Activated CD4-positive, alpha-beta T cell treated with anti-CD3 and anti-CD28 coated beads, Interleukin-2, amount 50 U/mL, for 1 hour (primary cell): ENCODE results near the gene ZNF26.
"Not testable (repeated sequence)": the region's sequence is repeated elsewhere in the genome, so short reads cannot be mapped to it uniquely, and the experiment has no call there.

ENCODE experiments used
- DNase-seq: peaks from one replicate; pipeline ENCODE4 v3.0.0-alpha.2; 2020

The ZNF26 gene

GRCh38 chr12:132956011-132956788 lies 30.0 kb upstream of the ZNF26 start, which contains the start of gene ZNF605:
ZNF605 (minus strand) TSS chr12:132956306; CDS start chr12:132945635, 10,671 bp downstream.
- peak; percentile 80 for DNase-seq

GRCh38 chr12:132961790-132962189 lies 24.4 kb upstream of the ZNF26 start:
- DNase-seq: not testable (repeated sequence)

- DNase-seq: not testable (repeated sequence)
Observed at GRCh38 chr12:132963947-132964346, 22.2 kb upstream of the ZNF26 start.

GRCh38 chr12:132965796-132966195 lies 20.4 kb upstream of the ZNF26 start:
- DNase-seq: no peak

GRCh38 chr12:132966676-132967415 lies 19.3 kb upstream of the ZNF26 start:
- no peak for DNase-seq

GRCh38 chr12:132967736-132968135 lies 18.4 kb upstream of the ZNF26 start:
- no peak for DNase-seq

- no peak for DNase-seq
Observed at GRCh38 chr12:132972374-132972773, 13.8 kb upstream of the ZNF26 start.

GRCh38 chr12:132976870-132977269 lies 9.3 kb upstream of the ZNF26 start:
- DNase-seq: peak; percentile 19

GRCh38 chr12:132986885-132987225 lies 688 bp downstream of the ZNF26 start:
- no peak for DNase-seq

- no peak for DNase-seq
Observed at GRCh38 chr12:132998741-132999140, 12.6 kb downstream of the ZNF26 start.

GRCh38 chr12:133010657-133011297 lies 24.6 kb downstream of the ZNF26 start:
- DNase-seq: no peak

GRCh38 chr12:133023566-133023965 lies 37.4 kb downstream of the ZNF26 start:
- no peak for DNase-seq

- no peak for DNase-seq
Observed at GRCh38 chr12:133026996-133027395, 40.8 kb downstream of the ZNF26 start.

GRCh38 chr12:133037207-133038005 lies 51.2 kb downstream of the ZNF26 start, which contains the start of gene ZNF84:
ZNF84 (plus strand) TSS chr12:133037509; CDS start chr12:133041468, 3,959 bp downstream.
- DNase-seq: peak; percentile 96

GRCh38 chr12:133038118-133038709 lies 52.0 kb downstream of the ZNF26 start:
- no peak for DNase-seq

GRCh38 chr12:133046698-133047097 lies 60.5 kb downstream of the ZNF26 start:
- DNase-seq: no peak

GRCh38 chr12:133057446-133057845 lies 71.3 kb downstream of the ZNF26 start:
- DNase-seq: no peak

- no peak for DNase-seq
Observed at GRCh38 chr12:133058203-133059113, 72.3 kb downstream of the ZNF26 start.

GRCh38 chr12:133061954-133062353 lies 75.8 kb downstream of the ZNF26 start:
- DNase-seq: no peak

- no peak for DNase-seq
Observed at GRCh38 chr12:133063556-133063955, 77.4 kb downstream of the ZNF26 start.

- DNase-seq: no peak
Observed at GRCh38 chr12:133073836-133074235, 87.7 kb downstream of the ZNF26 start.
